Testis (tissue), 2 donors: ENCODE measurements around the gene ACBD6.

ENCODE experiments used
- POLR2A ChIP-seq: fragments of 450-650 bp; IDR thresholded peaks from one replicate; pipeline ENCODE4 v1.6.1; 2017; ENCODE audit warnings: antibody characterized with exemption, mild to moderate bottlenecking, moderate library complexity
- TF ChIP-seq, protein P1 (sequence below), 3 experiments: fragments of 450-650 bp in 2 of 3; fragments of 200-600 bp in 1 of 3; sonication (generic) in 1 of 3; IDR thresholded peaks; one replicate each; pipeline ENCODE4 v1.5.1; 2016 to 2019; ENCODE audit warnings: antibody characterized with exemption in 3 of 3, mild to moderate bottlenecking in 2 of 3, moderate library complexity in 1 of 3

DNA sequence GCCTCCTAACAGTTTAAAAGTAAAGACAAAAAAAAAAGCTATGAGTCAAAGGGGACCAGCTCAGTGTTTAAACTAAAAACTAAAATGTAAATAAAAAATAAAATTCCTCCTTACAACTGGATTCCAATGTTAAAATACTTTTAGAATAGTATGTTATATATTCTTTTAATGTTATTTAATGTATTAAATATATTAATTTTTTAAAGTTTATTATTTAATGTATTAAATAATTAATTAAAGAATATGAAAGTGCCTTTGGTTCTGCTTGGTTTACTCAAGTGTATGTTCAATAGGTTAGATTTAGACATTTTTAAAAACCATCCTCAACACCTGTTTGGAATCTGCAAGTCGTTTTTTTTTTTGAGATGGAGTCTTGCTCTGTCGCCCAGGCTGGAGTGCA lies 13.1 kb downstream of the ACBD6 start:
- TF ChIP-seq POLR2A, result no peak
- TF ChIP-seq, protein P1, sequence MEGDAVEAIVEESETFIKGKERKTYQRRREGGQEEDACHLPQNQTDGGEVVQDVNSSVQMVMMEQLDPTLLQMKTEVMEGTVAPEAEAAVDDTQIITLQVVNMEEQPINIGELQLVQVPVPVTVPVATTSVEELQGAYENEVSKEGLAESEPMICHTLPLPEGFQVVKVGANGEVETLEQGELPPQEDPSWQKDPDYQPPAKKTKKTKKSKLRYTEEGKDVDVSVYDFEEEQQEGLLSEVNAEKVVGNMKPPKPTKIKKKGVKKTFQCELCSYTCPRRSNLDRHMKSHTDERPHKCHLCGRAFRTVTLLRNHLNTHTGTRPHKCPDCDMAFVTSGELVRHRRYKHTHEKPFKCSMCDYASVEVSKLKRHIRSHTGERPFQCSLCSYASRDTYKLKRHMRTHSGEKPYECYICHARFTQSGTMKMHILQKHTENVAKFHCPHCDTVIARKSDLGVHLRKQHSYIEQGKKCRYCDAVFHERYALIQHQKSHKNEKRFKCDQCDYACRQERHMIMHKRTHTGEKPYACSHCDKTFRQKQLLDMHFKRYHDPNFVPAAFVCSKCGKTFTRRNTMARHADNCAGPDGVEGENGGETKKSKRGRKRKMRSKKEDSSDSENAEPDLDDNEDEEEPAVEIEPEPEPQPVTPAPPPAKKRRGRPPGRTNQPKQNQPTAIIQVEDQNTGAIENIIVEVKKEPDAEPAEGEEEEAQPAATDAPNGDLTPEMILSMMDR (IDR thresholded peaks at IDR 0.05), result no peak
